Measurements from ENCODE around the gene WDR73.

DNA sequence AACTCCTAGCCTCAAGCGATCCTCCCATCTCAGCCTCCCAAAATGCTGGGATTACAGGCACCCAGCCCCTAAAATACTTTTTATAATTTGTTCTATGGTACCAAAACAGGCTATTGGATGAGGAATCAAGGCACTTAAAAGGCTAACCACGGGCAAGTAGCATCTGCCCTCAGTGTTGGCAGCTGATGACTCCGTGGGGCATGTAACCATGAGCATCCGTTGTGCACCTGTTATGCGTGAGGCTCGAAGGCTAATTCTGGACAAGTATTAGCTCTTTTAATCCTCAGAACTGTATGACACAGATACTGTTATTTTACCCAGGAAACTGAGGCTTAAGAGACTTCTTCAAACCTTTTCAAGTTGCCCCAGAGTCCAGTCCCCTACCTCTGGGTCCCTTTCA, 10.2 kb downstream of the WDR73 start:
- TF ChIP-seq, protein P1, sequence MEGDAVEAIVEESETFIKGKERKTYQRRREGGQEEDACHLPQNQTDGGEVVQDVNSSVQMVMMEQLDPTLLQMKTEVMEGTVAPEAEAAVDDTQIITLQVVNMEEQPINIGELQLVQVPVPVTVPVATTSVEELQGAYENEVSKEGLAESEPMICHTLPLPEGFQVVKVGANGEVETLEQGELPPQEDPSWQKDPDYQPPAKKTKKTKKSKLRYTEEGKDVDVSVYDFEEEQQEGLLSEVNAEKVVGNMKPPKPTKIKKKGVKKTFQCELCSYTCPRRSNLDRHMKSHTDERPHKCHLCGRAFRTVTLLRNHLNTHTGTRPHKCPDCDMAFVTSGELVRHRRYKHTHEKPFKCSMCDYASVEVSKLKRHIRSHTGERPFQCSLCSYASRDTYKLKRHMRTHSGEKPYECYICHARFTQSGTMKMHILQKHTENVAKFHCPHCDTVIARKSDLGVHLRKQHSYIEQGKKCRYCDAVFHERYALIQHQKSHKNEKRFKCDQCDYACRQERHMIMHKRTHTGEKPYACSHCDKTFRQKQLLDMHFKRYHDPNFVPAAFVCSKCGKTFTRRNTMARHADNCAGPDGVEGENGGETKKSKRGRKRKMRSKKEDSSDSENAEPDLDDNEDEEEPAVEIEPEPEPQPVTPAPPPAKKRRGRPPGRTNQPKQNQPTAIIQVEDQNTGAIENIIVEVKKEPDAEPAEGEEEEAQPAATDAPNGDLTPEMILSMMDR (IDR thresholded peaks at IDR 0.05) = no peak
- TF ChIP-seq ZFX (IDR thresholded peaks at IDR 0.05; ENCODE audit: borderline replicate concordance) = no peak

All from 22Rv1 (cell line).